CD4-positive, alpha-beta T cell (primary cell): Measurements from ENCODE around the gene TUBA8. TPM values are rescaled to one million over a fixed set of nuclear protein-coding genes. Genes with fewer than 3 reads are reported as not detected.
"Not testable (repeated sequence)": the region's sequence is repeated elsewhere in the genome, so short reads cannot be mapped to it uniquely, and the experiment has no call there.

Experiments
- ATAC-seq: fragments of 200-7000 bp; cut with Tn5 transposase; one replicate; pipeline ENCODE4 v1.10.0; 2022; ENCODE audit warnings: mild to moderate bottlenecking; ENCODE audit not compliant: poor library complexity
- CTCF ChIA-PET: fragments of 350-600 bp; sonication (Branson Sonifier 250); formaldehyde crosslinking; loops from one replicate; lab custom pipeline; 2021; ENCODE audit warnings: antibody characterized with exemption, inconsistent platforms; lab: Charles Lee
- POLR2A ChIA-PET: fragments of 350-600 bp; sonication (Branson Sonifier 250); formaldehyde crosslinking; loops from one replicate; lab custom pipeline; 2021; ENCODE audit warnings: antibody characterized with exemption, inconsistent platforms; lab: Charles Lee
- DNase-seq, 14 experiments: peaks; one replicate each; pipeline ENCODE4 v3.0.0-alpha.2; 2013 to 2020; ENCODE audit warnings: mixed read lengths in 2 of 14
- H3K27ac ChIP-seq, 2 donors: one replicate each; pipeline versions ENCODE4 v1.5.1 to v1.7.0; 2013; ENCODE audit warnings: low read length in 2 of 2, low read depth in 1 of 2, mild to moderate bottlenecking in 1 of 2
- H3K27me3 ChIP-seq, 2 experiments: 1 replicate in 1 of 2; 2 replicates in 1 of 2; pipeline versions ENCODE4 v1.6.1 to v1.7.0; 2013; ENCODE audit warnings: low read length in 2 of 2, control low read depth in 1 of 2, mild to moderate bottlenecking in 1 of 2, moderate library complexity in 1 of 2; ENCODE audit not compliant: insufficient read depth in 2 of 2, control insufficient read depth in 1 of 2
- H3K36me3 ChIP-seq: one replicate; pipeline ENCODE4 v1.6.1; 2013; ENCODE audit warnings: low read length, control low read depth; ENCODE audit not compliant: insufficient read depth
- H3K4me1 ChIP-seq: one replicate; pipeline ENCODE4 v1.6.1; 2013; ENCODE audit warnings: low read length, control low read depth; ENCODE audit not compliant: insufficient read depth
- H3K4me3 ChIP-seq: one replicate; pipeline ENCODE4 v1.5.1; 2013; ENCODE audit warnings: mild to moderate bottlenecking, low read length, moderate library complexity
- H3K9me3 ChIP-seq, 2 experiments: 1 replicate in 1 of 2; 2 replicates in 1 of 2; pipeline versions ENCODE4 v1.6.1 to v1.7.0; 2013; ENCODE audit warnings: low read length in 2 of 2, mild to moderate bottlenecking in 2 of 2, control low read depth in 1 of 2, moderate library complexity in 1 of 2; ENCODE audit not compliant: control insufficient read depth in 1 of 2, insufficient read depth in 1 of 2
- H3K27ac Mint-ChIP-seq: one replicate; pipeline ENCODE4 v1.8.0; 2020; ENCODE audit warnings: mixed read lengths
- H3K27me3 Mint-ChIP-seq: one replicate; pipeline ENCODE4 v1.8.0; 2021; ENCODE audit warnings: mixed read lengths
- H3K36me3 Mint-ChIP-seq: one replicate; pipeline ENCODE4 v1.8.0; 2021; ENCODE audit warnings: low read depth, mixed read lengths
- H3K4me1 Mint-ChIP-seq: one replicate; pipeline ENCODE4 v1.8.0; 2021; ENCODE audit warnings: low read depth, mixed read lengths
- H3K4me3 Mint-ChIP-seq: one replicate; pipeline ENCODE4 v1.8.0; 2020; ENCODE audit warnings: mild to moderate bottlenecking, mixed read lengths
- H3K9me3 Mint-ChIP-seq: one replicate; pipeline ENCODE4 v1.8.0; 2020; ENCODE audit warnings: mixed read lengths
- intact Hi-C, 2 experiments: fragments of 100-400 bp; cut with DNase I in 1 of 2; cut with micrococcal nuclease in 1 of 2; formaldehyde crosslinking; loops; one replicate each; pipeline versions ENCODE4 v1.15.1 to v1.9.0; 2023 to 2025; cut with DNase I, micrococcal nuclease
- total RNA-seq, 174 experiments: library from RNA in 2 of 174; stranded (reverse) in 2 of 174; gene quantifications; one replicate each; pipeline ENCODE4 v1.2.3 and lab custom pipeline; 2021 to 2026
- TF ChIP-seq, protein P1 (sequence below): fragments of 200-600 bp; IDR thresholded peaks from one replicate; pipeline ENCODE4 v1.8.0; 2022; ENCODE audit warnings: antibody characterized with exemption, mild to moderate bottlenecking

Gene TUBA8
- total RNA-seq, 2 experiments from 2014 or later, result 0.47 to 1.1 TPM

DNA sequence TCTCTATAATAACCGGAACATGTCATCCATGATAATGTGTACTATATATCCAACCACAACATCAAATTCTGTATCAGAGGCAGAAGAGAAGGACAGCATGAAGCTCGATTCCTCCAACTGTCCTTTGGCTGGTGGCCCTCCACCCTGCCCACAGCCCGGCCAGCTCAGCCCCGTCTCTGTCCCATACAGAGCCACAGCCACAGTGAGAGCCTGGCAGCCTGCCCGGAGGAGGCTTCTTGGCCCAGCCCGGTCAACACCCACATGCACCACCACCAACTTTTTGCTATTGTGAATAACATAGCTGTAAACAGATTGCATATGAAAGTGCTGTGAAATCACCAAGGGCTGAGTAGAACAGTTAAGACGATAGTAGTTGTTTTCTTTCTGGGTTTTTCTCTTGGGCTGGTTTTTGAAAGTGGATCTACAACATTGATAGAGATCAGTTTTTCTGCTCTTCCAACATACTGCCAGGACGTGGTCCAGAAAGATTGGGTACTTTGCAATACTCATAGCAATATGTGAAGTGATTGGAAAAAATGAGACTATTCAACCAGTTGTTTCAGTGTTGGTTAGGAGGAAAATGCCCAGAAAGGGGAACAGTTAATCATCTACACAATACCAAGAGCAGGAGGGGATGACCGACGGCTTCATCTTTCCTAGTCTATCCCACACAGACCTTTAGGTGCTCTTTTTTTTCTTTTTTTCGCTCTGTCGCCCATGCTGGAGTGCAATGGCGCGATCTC lies 6.9 kb upstream of the TUBA8 start:
- H3K4me1 ChIP-seq, result no peaks in the 10 kb centered on the region
- ATAC-seq (no peak), DNase-seq (no peak)
- peaks cover 32% of the 10 kb centered on the region for H3K27me3 Mint-ChIP-seq
- no peaks in the 10 kb centered on the region for H3K9me3 Mint-ChIP-seq
- no peak overlapping the region for H3K4me3 ChIP-seq
- no peak overlapping the region for H3K4me3 Mint-ChIP-seq
- TF ChIP-seq, protein P1, sequence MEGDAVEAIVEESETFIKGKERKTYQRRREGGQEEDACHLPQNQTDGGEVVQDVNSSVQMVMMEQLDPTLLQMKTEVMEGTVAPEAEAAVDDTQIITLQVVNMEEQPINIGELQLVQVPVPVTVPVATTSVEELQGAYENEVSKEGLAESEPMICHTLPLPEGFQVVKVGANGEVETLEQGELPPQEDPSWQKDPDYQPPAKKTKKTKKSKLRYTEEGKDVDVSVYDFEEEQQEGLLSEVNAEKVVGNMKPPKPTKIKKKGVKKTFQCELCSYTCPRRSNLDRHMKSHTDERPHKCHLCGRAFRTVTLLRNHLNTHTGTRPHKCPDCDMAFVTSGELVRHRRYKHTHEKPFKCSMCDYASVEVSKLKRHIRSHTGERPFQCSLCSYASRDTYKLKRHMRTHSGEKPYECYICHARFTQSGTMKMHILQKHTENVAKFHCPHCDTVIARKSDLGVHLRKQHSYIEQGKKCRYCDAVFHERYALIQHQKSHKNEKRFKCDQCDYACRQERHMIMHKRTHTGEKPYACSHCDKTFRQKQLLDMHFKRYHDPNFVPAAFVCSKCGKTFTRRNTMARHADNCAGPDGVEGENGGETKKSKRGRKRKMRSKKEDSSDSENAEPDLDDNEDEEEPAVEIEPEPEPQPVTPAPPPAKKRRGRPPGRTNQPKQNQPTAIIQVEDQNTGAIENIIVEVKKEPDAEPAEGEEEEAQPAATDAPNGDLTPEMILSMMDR, result no peak
- H3K36me3 ChIP-seq, result peaks cover 10% of the 10 kb centered on the region
- peaks cover 58% of the 10 kb centered on the region for H3K36me3 Mint-ChIP-seq
- H3K9me3 ChIP-seq, result peaks cover 0 to 11% of the 10 kb centered on the region in 2 experiments
- no peak overlapping the region for H3K27ac ChIP-seq
- ChIA-PET POLR2A (no interaction called here), CTCF (no interaction called here)
- H3K27ac Mint-ChIP-seq, result no peak overlapping the region
- intact Hi-C loops, result no loop called here
- peaks cover 11 to 14% of the 10 kb centered on the region in 2 experiments for H3K27me3 ChIP-seq
- H3K4me1 Mint-ChIP-seq, result no peaks in the 10 kb centered on the region

DNA sequence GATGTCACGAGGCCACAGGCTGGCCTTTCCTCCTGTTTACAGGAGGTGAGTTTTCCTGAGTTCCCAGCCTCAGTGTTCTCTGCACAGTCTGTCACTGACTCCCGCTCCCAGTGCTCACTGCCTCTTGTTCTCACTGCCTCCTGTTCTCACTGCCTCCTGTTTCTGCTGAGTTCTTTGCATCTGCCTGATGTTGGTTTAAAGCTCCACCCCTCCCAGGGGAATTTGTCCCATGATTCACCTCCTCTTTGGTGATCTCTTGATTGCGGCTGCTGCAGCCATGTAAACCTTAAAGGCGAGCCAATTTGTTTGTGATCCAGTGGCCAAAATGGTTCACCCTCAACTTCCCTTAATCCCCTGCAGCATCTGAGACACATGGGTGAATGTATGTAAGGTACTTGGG lies 6.0 kb upstream of the TUBA8 start:
- ChIA-PET CTCF (no interaction called here), POLR2A (no interaction called here)
- Histone ChIP-seq H3K36me3 (peaks cover 10% of the 10 kb centered on the region), H3K9me3 (peaks cover 0 to 11% of the 10 kb centered on the region in 2 experiments), H3K4me3 (no peak overlapping the region), H3K4me1 (no peaks in the 10 kb centered on the region), H3K27ac (no peak overlapping the region), H3K27me3 (peaks cover 11 to 17% of the 10 kb centered on the region in 2 experiments)
- ATAC-seq, result no peak
- H3K9me3 Mint-ChIP-seq, result no peaks in the 10 kb centered on the region
- peaks cover 4% of the 10 kb centered on the region for H3K4me1 Mint-ChIP-seq
- H3K4me3 Mint-ChIP-seq, result no peak overlapping the region
- no peak for DNase-seq
- peaks cover 49% of the 10 kb centered on the region for H3K36me3 Mint-ChIP-seq
- intact Hi-C loops, result no loop called here
- H3K27ac Mint-ChIP-seq, result no peak overlapping the region
- TF ChIP-seq, protein P1, result no peak
- H3K27me3 Mint-ChIP-seq, result peaks cover 36% of the 10 kb centered on the region

DNA sequence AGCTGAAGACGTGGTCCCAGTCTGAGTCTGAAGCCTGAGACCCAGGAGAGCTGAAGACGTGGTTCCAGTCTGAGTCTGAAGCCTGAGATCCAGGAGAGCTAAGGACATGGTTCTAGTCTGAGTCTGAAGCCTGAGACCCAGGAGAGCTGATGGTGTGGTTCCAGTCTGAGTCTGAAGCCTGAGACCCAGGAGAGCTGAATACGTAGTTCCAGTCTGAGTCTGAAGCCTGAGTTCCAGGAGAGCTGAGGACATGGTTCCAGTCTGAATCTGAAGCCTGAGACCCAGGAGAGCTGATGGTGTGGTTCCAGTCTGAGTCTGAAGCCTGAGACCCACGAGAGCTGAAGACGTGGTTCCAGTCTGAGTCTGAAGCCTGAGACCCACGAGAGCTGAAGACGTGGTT lies 4.6 kb upstream of the TUBA8 start:
- CTCF ChIA-PET, result interaction anchor here (1.0 kb wide), 1 partner anchor 30 kb away, joined by 3 read pairs; no protein-coding TSS in a partner anchor
- H3K9me3 Mint-ChIP-seq, DNase-seq, H3K27ac Mint-ChIP-seq, H3K36me3 ChIP-seq, H3K4me3 ChIP-seq, H3K27ac ChIP-seq, intact Hi-C loops, ATAC-seq, H3K4me3 Mint-ChIP-seq, POLR2A ChIA-PET: not testable (repeated sequence)
- H3K9me3 ChIP-seq, result peaks cover 0 to 19% of the 10 kb centered on the region in 2 experiments
- Mint-ChIP-seq H3K36me3 (peaks cover 36% of the 10 kb centered on the region), H3K27me3 (peaks cover 47% of the 10 kb centered on the region), H3K4me1 (peaks cover 11% of the 10 kb centered on the region)
- peaks cover 12% of the 10 kb centered on the region for H3K4me1 ChIP-seq
- peaks cover 20 to 28% of the 10 kb centered on the region in 2 experiments for H3K27me3 ChIP-seq

DNA sequence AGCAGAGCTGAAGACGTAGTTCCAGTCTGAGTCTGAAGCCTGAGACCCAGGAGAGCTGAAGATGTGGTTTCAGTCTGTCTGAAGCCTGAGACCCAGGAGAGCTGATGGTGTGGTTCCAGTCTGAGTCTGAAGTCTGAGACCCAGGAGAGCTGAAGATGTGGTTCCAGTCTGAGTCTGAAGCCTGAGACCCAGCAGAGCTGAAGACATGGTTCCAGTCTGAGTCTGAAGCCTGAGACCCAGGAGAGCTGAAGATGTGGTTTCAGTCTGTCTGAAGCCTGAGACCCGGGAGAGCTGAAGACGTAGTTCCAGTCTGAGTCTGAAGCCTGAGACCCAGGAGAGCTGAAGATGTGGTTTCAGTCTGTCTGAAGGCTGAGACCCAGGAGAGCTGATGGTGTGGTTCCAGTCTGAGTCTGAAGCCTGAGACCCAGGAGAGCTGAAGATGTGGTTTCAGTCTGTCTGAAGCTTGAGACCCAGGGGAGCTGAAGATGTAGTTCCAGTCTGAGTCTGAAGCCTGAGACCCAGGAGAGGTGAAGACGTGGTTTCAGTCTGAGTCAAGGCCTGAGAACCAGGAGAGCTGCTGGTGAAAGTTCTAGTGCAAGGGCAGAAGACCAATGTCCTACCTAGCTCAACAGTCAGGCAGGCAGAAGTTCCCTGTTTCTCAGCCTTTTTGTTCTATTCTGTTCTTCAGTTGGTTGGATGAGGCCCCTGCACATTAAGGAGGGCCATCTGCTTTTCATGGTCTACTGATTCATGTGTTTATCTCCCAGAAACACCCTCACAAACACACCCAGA lies 3.9 kb upstream of the TUBA8 start:
- peaks cover 23 to 35% of the 10 kb centered on the region in 2 experiments for H3K27me3 ChIP-seq
- H3K27ac ChIP-seq, intact Hi-C loops, H3K36me3 ChIP-seq, POLR2A ChIA-PET, H3K27ac Mint-ChIP-seq, ATAC-seq, H3K9me3 Mint-ChIP-seq, H3K4me3 ChIP-seq, DNase-seq, H3K4me3 Mint-ChIP-seq: not testable (repeated sequence)
- H3K4me1 ChIP-seq, result peaks cover 18% of the 10 kb centered on the region
- H3K4me1 Mint-ChIP-seq, result peaks cover 11% of the 10 kb centered on the region
- peaks cover 0 to 26% of the 10 kb centered on the region in 2 experiments for H3K9me3 ChIP-seq
- CTCF ChIA-PET, result interaction anchor here (1.0 kb wide), 1 partner anchor 31 kb away, joined by 3 read pairs; no protein-coding TSS in a partner anchor
- H3K27me3 Mint-ChIP-seq, result peaks cover 49% of the 10 kb centered on the region
- peaks cover 29% of the 10 kb centered on the region for H3K36me3 Mint-ChIP-seq
